K562 (cell line): ENCODE results near the gene INSR. TPM values are rescaled to one million over a fixed set of nuclear protein-coding genes. Genes with fewer than 3 reads are reported as not detected.

Experiments
- ARID1B ChIP-seq: fragments of 450-650 bp; IDR thresholded peaks from 2 replicates; pipeline ENCODE4 v1.6.1; 2016; ENCODE audit warnings: antibody characterized with exemption, mild to moderate bottlenecking, inconsistent platforms
- C11orf30 ChIP-seq: fragments of 450-650 bp; IDR thresholded peaks from 2 replicates; pipeline ENCODE4 v1.6.1; 2016; ENCODE audit warnings: low read depth, mild to moderate bottlenecking
- CTCFL ChIP-seq: IDR thresholded peaks from 2 replicates; pipeline ENCODE4 v1.6.1; 2011; ENCODE audit warnings: borderline replicate concordance, low read depth, mild to moderate bottlenecking, moderate library complexity, low read length; ENCODE audit not compliant: insufficient read depth, poor library complexity, severe bottlenecking
- DLX4 ChIP-seq: fragments of 250-450 bp; sonication (Bioruptor Pico); IDR thresholded peaks from 2 replicates; pipeline ENCODE4 v1.6.1; 2021; ENCODE audit warnings: mild to moderate bottlenecking
- JUN ChIP-seq, 2 experiments: sonication (generic) in 1 of 2; formaldehyde crosslinking in 1 of 2; IDR thresholded peaks; 2 replicates each; pipeline versions ENCODE4 v1.6.1 to v1.8.0; 2012 to 2022; ENCODE audit warnings: borderline replicate concordance in 2 of 2, mild to moderate bottlenecking in 2 of 2, improper control_type of control experiment in 1 of 2, low read depth in 1 of 2, low read length in 1 of 2, missing genetic modification reagents in 1 of 2
- MLX ChIP-seq, 2 experiments: fragments of 450-650 bp in 1 of 2; sonication (generic) in 1 of 2; formaldehyde crosslinking; conservative IDR thresholded peaks; 2 replicates each; pipeline versions ENCODE4 v1.4.0 to v1.8.1; 2020 to 2022; ENCODE audit warnings: mild to moderate bottlenecking in 1 of 2, missing genetic modification reagents in 1 of 2
- MYBL2 ChIP-seq, 2 experiments: fragments of 450-650 bp in 1 of 2; sonication (generic) in 1 of 2; formaldehyde crosslinking in 1 of 2; IDR thresholded peaks; 2 replicates each; pipeline versions ENCODE4 v1.6.1 to v1.8.1; 2017 to 2022; ENCODE audit warnings: borderline replicate concordance in 1 of 2, inconsistent platforms in 1 of 2, low read depth in 1 of 2, mild to moderate bottlenecking in 1 of 2, missing genetic modification reagents in 1 of 2, moderate library complexity in 1 of 2
- PHF8 ChIP-seq: fragments of 200-600 bp; sonication (generic); IDR thresholded peaks from 2 replicates; pipeline ENCODE4 v1.6.1; 2012; ENCODE audit warnings: mixed run types, mild to moderate bottlenecking, inconsistent platforms, low read length, moderate library complexity, borderline replicate concordance
- PKNOX1 ChIP-seq: fragments of 450-650 bp; IDR thresholded peaks from 2 replicates; pipeline ENCODE4 v1.6.1; 2016
- POU5F1 ChIP-seq: fragments of 150-350 bp; IDR thresholded peaks from 2 replicates; pipeline ENCODE4 v1.6.1; 2014; ENCODE audit warnings: borderline replicate concordance, low read length, low read depth, mild to moderate bottlenecking; ENCODE audit not compliant: partially characterized antibody
- THRA ChIP-seq: fragments of 450-650 bp; IDR thresholded peaks from 2 replicates; pipeline ENCODE4 v1.6.1; 2017; ENCODE audit warnings: mild to moderate bottlenecking, moderate library complexity
- XRCC3 ChIP-seq: fragments of 450-650 bp; IDR thresholded peaks from 2 replicates; pipeline ENCODE4 v1.6.1; 2017; ENCODE audit warnings: mild to moderate bottlenecking, moderate library complexity
- ZBTB17 ChIP-seq: fragments of 450-650 bp; formaldehyde crosslinking; IDR thresholded peaks from 2 replicates; pipeline ENCODE4 v1.4.0; 2020; ENCODE audit warnings: mild to moderate bottlenecking
- ZC3H4 ChIP-seq: sonication (generic); formaldehyde crosslinking; IDR thresholded peaks from 2 replicates; pipeline ENCODE4 v1.9.0; 2021; ENCODE audit warnings: missing genetic modification reagents, borderline replicate concordance
- polyA plus RNA-seq, 8 experiments: library from polyadenylated mRNA; depleted of rRNA in 4 of 8; stranded (reverse) in 5 of 8; unstranded in 3 of 8; fragments of >200 nt; fragmentation: Nextera tagmentation in 2 of 8; fragmentation: Illumina TruSeq in 1 of 8; extraction: Ambion mirVana in 2 of 8; extraction: Trizol in 1 of 8; gene quantifications; 2 replicates each; pipeline versions ENCODE4 v1.2.1 to v1.2.3, GENCODE V29; 2011 to 2014; ENCODE audit warnings: inconsistent platforms in 1 of 8, missing spikeins in 1 of 8
- total RNA-seq, 7 experiments: library from RNA; depleted of rRNA in 6 of 7; stranded (reverse); fragments of >200 nt in 6 of 7; fragmentation: Illumina TruSeq in 2 of 7; extraction: Trizol in 2 of 7; gene quantifications; 2 replicates each; pipeline versions ENCODE4 v1.2.1 to v1.2.3, GENCODE V29; 2011 to 2021; ENCODE audit warnings: low replicate concordance in 1 of 7

INSR gene
- total and polyA plus RNA-seq, 9 of the 15 experiments (the other 6 are each of a cell fraction or from before 2014, with no cell fraction given), result 0.04 to 0.88 (median 0.41) TPM

GRCh38 chr19:7069042-7069903 is 224.9 kb downstream of the INSR start, which contains the start of gene ZNF557 (continued):
- TF ChIP-seq THRA, result no peak
- peak; percentile 87 for TF ChIP-seq C11orf30
- peak; percentile 87 for TF ChIP-seq PHF8
- no peak for TF ChIP-seq MLX (CRISPR knock-in tag; conservative IDR thresholded peaks at IDR 0.05)
- no peak for TF ChIP-seq JUN (IDR thresholded peaks at IDR 0.05; ENCODE audit: borderline replicate concordance, low read depth, low read length)
- TF ChIP-seq JUN (CRISPR knock-in tag; IDR thresholded peaks at IDR 0.05; ENCODE audit: borderline replicate concordance), result no peak
- TF ChIP-seq ZC3H4, result no peak
- TF ChIP-seq PKNOX1, result peak; percentile 89
- TF ChIP-seq MYBL2 (IDR thresholded peaks at IDR 0.05; ENCODE audit: low read depth), result no peak
- no peak for TF ChIP-seq MYBL2 (CRISPR knock-in tag; IDR thresholded peaks at IDR 0.05; ENCODE audit: borderline replicate concordance)
- TF ChIP-seq CTCFL, result no peak
- TF ChIP-seq POU5F1, result no peak
- 0 out of 2 replicates have a peak, but pooled peaks have one; percentile 25 for TF ChIP-seq ARID1B
- TF ChIP-seq XRCC3, result no peak
- no peak for TF ChIP-seq DLX4
- TF ChIP-seq ZBTB17 (CRISPR knock-in tag), result no peak
